Testis (tissue), 2 donors: ENCODE results near the gene ITIH3.

ENCODE experiments used
- POLR2A ChIP-seq: fragments of 450-650 bp; IDR thresholded peaks from one replicate; pipeline ENCODE4 v1.6.1; 2017; ENCODE audit warnings: antibody characterized with exemption, mild to moderate bottlenecking, moderate library complexity
- TF ChIP-seq, protein P1 (sequence below), 3 experiments: fragments of 450-650 bp in 2 of 3; fragments of 200-600 bp in 1 of 3; sonication (generic) in 1 of 3; IDR thresholded peaks; one replicate each; pipeline ENCODE4 v1.5.1; 2016 to 2019; ENCODE audit warnings: antibody characterized with exemption in 3 of 3, mild to moderate bottlenecking in 2 of 3, moderate library complexity in 1 of 3

DNA sequence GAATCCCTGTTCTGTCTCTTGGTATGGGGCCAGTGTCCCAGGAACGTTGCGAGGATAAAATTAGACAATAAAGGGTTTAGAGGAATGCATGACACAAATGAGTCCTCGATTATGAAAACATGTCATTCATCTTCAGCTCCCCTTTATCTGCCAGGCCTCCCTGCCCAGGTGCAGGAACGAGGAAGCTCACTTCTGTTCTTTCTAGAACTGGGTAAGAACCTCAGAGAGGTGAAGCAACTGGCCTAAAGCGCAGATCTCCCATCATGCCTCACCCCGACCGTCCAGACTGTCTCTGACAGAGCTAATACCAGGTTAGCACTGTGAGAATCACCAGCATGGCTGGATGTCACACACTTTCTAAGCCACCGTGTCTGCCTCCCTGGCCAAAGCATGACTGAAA, 18.7 kb upstream of the ITIH3 start:
- TF ChIP-seq, protein P1, sequence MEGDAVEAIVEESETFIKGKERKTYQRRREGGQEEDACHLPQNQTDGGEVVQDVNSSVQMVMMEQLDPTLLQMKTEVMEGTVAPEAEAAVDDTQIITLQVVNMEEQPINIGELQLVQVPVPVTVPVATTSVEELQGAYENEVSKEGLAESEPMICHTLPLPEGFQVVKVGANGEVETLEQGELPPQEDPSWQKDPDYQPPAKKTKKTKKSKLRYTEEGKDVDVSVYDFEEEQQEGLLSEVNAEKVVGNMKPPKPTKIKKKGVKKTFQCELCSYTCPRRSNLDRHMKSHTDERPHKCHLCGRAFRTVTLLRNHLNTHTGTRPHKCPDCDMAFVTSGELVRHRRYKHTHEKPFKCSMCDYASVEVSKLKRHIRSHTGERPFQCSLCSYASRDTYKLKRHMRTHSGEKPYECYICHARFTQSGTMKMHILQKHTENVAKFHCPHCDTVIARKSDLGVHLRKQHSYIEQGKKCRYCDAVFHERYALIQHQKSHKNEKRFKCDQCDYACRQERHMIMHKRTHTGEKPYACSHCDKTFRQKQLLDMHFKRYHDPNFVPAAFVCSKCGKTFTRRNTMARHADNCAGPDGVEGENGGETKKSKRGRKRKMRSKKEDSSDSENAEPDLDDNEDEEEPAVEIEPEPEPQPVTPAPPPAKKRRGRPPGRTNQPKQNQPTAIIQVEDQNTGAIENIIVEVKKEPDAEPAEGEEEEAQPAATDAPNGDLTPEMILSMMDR (IDR thresholded peaks at IDR 0.05): no peak
- TF ChIP-seq POLR2A: no peak
